ENCODE measurements around the gene MED13.
"Not testable (repeated sequence)": the region's sequence is repeated elsewhere in the genome, so short reads cannot be mapped to it uniquely, and the experiment has no call there.

MED13 gene

DNA sequence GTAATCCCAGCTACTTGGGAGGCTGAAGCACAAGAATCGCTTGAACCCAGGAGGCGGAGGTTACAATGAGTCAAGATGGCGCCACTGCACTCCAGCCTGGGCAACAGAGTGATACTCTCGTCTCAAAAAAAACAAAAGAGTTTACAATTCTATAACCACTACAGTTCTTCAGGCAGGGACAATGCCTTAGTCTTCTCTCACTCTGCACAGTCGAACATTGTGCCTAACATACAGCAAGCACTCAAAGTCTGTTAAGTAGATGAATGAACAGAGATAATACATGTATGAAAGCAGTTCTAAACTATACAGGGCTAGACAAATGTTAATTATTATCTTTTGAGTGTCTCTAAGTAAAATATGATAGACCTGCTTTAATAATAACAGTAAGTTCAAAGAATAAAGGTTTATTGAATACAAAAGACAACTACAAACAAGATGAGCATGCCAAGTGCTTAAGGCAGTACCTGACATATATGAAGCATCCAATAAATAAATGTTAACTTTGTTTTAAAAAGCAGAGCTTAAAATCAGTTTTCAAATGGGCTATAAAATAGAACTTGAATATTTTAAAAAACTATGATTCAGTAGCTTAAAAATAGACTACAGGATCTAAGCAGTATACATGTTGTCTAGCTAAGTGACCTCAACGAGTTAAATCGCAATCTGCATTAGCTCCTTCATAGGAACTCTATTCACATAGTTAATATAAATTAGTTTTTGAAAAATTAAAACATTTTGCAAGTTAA, 156.6 kb downstream of the MED13 start:
- TF ChIP-seq POLR2A (IDR thresholded peaks at IDR 0.05; ENCODE audit: low read depth, low read length), result no peak
- DNase-seq (ENCODE audit: insufficient read length, low spot score), result no peak
- FAIRE-seq, result no peak

DNA sequence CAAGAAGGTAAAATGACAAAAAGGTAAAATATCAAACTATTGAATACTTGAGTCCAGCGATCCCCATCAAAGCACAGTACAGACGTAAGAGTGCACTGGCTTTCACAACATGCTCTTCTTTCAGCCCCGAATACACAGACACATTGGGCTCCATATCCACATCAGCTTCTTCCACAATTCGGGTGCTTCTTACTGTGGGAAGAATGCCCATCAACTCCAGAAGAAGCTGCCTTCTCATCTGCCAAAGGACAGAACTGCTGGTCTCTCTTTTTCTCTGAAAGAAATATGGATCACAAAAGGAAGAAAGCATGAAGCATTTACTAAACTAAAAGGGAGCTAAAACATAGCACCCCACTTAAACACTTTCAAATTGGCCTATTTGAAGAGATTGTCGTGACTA, 157.7 kb downstream of the MED13 start:
- no peak for FAIRE-seq
- no peak for DNase-seq (ENCODE audit: insufficient read length, low spot score)
- no peak for TF ChIP-seq POLR2A (IDR thresholded peaks at IDR 0.05; ENCODE audit: low read depth, low read length)

- no peak for TF ChIP-seq POLR2A (IDR thresholded peaks at IDR 0.05; ENCODE audit: low read depth, low read length)
- no peak for FAIRE-seq
- DNase-seq (ENCODE audit: insufficient read length, low spot score), result no peak
These were observed 160.9 kb downstream of the MED13 start for GRCh38 chr17:61904094-61904710.

- TF ChIP-seq POLR2A (IDR thresholded peaks at IDR 0.05; ENCODE audit: low read depth, low read length), result no peak
- FAIRE-seq (no peak), DNase-seq (ENCODE audit: insufficient read length, low spot score) (no peak)
These were observed 161.8 kb downstream of the MED13 start for GRCh38 chr17:61903251-61903650.

DNA sequence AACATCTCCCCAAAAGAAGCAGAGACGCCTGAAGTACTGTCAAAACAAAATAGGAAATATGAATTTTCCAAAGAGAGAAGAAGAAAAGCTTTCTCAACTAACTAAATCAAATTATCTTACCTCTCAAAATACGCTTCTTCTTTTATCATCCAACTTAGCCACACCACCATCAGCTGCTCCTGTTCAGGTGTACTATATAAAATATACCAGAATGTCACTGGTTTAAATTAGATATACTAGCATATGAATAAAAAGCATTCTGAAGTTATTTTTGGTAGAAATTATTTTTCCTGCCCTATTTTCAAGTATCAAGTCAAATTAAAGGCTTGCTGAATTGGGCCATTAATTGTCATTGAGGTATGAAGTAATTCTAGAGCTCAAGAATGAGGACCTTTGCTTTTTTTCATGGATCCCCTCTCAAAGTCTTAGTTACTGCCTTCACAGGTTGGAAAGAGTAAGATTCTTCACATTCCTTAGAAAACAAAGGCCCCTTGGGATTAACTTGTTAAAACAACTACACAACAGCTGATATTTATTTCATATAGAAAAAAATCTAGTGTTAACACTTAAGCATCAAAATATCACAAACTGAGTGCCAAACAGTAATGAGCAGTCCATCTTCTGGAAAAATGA, 167.4 kb downstream of the MED13 start:
- TF ChIP-seq POLR2A (IDR thresholded peaks at IDR 0.05; ENCODE audit: low read depth, low read length), result no peak
- FAIRE-seq (no peak), DNase-seq (ENCODE audit: insufficient read length, low spot score) (no peak)

- TF ChIP-seq POLR2A (IDR thresholded peaks at IDR 0.05; ENCODE audit: low read depth, low read length), result no peak
- DNase-seq (ENCODE audit: insufficient read length, low spot score) (no peak), FAIRE-seq (no peak)
These were observed 169.7 kb downstream of the MED13 start for GRCh38 chr17:61895391-61895790.

- DNase-seq (ENCODE audit: insufficient read length, low spot score); FAIRE-seq: not testable (repeated sequence)
These were observed 170.8 kb downstream of the MED13 start for GRCh38 chr17:61894310-61894709.
